ENCODE results near the gene GSDME. TPM values are rescaled to one million over a fixed set of nuclear protein-coding genes. Genes with fewer than 3 reads are reported as not detected.
"Not testable (repeated sequence)": the region's sequence is repeated elsewhere in the genome, so short reads cannot be mapped to it uniquely, and the experiment has no call there.

The GSDME gene
- total and polyA plus RNA-seq, 7 donors: 1.6 to 11.9 (median 7.1) TPM

DNA sequence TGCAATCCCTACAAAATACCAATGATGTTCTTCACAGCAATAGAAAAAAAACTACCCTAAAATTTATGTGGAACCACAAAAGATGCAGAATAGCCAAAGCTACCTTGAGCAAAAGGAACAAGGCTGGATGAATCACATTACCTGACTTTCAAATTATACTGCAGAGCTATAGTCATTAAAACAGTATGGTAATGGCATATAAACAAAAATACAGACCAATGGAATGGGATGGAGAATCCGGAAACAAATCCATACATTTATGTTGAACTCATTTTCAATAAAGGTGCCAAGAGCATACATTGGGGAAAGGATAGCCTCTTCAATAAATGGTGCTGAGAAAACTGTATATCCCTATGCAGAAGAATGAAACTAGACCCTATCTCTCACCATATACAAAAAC lies 18.7 kb downstream of the GSDME start:
- H3K4me1 ChIP-seq: peaks cover 0 to 21% (median 13%) of the 10 kb centered on the region in 4 donors
- WGBS, 2 donors: 96 to 100% methylated on average over 1 of the region's 1 CpG
- no peaks in the 10 kb centered on the region for H3K27me3 ChIP-seq
- no peak overlapping the region for H3K27ac ChIP-seq
- intact Hi-C loops (cut with DNase I): no loop called here
- H3K9me3 ChIP-seq: peaks cover 0 to 5% (median 4%) of the 10 kb centered on the region in 4 donors
- no peak overlapping the region for H3K4me3 ChIP-seq
- DNase-seq: no peak
- TF ChIP-seq, protein P1, sequence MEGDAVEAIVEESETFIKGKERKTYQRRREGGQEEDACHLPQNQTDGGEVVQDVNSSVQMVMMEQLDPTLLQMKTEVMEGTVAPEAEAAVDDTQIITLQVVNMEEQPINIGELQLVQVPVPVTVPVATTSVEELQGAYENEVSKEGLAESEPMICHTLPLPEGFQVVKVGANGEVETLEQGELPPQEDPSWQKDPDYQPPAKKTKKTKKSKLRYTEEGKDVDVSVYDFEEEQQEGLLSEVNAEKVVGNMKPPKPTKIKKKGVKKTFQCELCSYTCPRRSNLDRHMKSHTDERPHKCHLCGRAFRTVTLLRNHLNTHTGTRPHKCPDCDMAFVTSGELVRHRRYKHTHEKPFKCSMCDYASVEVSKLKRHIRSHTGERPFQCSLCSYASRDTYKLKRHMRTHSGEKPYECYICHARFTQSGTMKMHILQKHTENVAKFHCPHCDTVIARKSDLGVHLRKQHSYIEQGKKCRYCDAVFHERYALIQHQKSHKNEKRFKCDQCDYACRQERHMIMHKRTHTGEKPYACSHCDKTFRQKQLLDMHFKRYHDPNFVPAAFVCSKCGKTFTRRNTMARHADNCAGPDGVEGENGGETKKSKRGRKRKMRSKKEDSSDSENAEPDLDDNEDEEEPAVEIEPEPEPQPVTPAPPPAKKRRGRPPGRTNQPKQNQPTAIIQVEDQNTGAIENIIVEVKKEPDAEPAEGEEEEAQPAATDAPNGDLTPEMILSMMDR (IDR thresholded peaks at IDR 0.05): no peak
- TF ChIP-seq POLR2A (IDR thresholded peaks at IDR 0.05): no peak
- no peak for TF ChIP-seq EP300 (IDR thresholded peaks at IDR 0.05)
- no peak for TF ChIP-seq POLR2AphosphoS5 (IDR thresholded peaks at IDR 0.05)
- no peaks in the 10 kb centered on the region for H3K36me3 ChIP-seq

GRCh38 chr7:24737281-24737680 lies 20.0 kb downstream of the GSDME start:
- WGBS, 2 donors: 23 to 56% methylated on average over 1 of the region's 1 CpG
- DNase-seq: no peak
- Histone ChIP-seq H3K4me3 (no peak overlapping the region), H3K27me3 (no peaks in the 10 kb centered on the region), H3K27ac (no peak overlapping the region), H3K4me1 (peaks cover 0 to 25% (median 13%) of the 10 kb centered on the region in 4 donors), H3K36me3 (no peaks in the 10 kb centered on the region), H3K9me3 (peaks cover 0 to 5% (median 4%) of the 10 kb centered on the region in 4 donors)
- intact Hi-C loops (cut with DNase I): no loop called here
- TF ChIP-seq POLR2A (IDR thresholded peaks at IDR 0.05): no peak
- TF ChIP-seq, protein P1 (IDR thresholded peaks at IDR 0.05): no peak
- no peak for TF ChIP-seq EP300 (IDR thresholded peaks at IDR 0.05)
- TF ChIP-seq POLR2AphosphoS5 (IDR thresholded peaks at IDR 0.05): no peak

DNA sequence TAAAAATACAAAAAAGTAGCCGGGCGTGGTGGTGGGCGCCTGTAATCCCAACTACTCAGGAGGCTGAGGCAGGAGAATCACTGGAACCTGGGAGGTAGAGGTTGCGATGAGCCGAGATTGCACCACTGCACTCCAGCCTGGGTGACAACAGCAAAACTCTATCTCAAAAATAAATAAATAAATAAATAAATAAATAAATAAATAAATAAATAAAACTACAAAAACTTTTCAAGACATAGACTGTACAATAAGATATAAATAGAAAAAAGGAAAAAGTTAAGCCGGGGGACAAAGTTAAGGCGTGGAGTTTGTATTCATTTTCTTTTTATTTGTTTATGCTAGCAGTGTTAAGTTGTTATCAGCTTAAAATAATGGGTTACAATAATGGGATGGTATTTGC lies 21.7 kb downstream of the GSDME start:
- H3K27me3 ChIP-seq; H3K36me3 ChIP-seq; DNase-seq; intact Hi-C loops (cut with DNase I); H3K4me3 ChIP-seq; H3K9me3 ChIP-seq; H3K27ac ChIP-seq: not testable (repeated sequence)
- 95 to 96% methylated on average over 7 of the region's 7 CpGs for WGBS, 2 donors
- peaks cover 0 to 25% (median 13%) of the 10 kb centered on the region in 4 donors for H3K4me1 ChIP-seq

DNA sequence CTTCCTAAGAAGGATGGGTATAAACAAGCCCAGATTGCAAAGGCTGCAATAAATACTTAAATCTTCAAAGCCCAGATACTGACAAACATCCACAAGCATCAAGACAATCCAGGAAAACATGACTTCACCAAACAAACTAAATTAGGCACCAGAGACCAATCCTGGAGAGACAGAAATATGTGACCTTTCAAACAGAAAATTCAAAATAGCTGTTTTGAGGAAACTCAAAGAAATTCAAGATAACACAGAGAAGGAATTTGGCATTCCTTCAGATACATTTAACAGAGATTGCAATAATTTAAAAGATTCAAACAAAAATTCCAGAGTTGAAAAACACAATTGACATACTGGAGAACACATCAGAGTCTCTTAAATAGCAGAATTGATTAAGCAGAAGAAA lies 23.0 kb downstream of the GSDME start:
- H3K27ac ChIP-seq: no peak overlapping the region
- no peak for DNase-seq

DNA sequence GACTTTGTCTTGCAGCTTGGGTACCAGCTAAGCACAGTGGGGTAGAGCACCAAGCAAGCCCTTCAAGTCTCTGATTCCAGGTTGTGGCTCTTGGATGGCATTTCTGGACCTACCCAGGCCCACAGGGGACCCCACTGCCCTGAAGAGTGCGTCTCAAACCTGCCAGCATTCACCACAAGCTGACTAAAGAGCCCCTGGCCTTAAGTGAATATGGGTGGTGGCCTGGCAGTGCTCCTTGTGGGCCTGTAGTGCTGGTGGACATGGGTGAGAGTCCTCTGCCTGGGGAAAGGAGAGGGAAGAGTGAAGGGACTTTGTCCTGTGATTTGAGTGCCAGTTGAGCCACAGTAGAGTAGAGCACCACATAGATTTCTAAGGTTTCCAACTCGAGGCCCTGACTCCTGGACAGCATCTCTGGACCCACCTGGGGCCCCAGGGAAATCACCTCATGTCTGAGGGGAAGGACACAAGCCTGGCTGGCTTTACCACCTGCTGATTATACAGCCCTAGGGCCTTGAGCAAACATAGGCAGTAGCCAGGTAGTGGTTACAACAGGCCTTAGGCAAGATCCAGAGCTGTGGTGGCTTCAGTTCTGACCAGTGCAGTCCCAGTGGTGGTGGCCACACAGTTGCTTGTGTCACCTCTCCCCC lies 23.7 kb downstream of the GSDME start:
- no peak for DNase-seq
- intact Hi-C loops (cut with DNase I): no loop called here
- Histone ChIP-seq H3K27ac (no peak overlapping the region), H3K4me1 (peaks cover 0 to 29% (median 13%) of the 10 kb centered on the region in 4 donors), H3K4me3 (no peak overlapping the region), H3K27me3 (no peaks in the 10 kb centered on the region), H3K9me3 (peaks cover 0 to 2% (median 1%) of the 10 kb centered on the region in 4 donors), H3K36me3 (no peaks in the 10 kb centered on the region)
- TF ChIP-seq, protein P1 (IDR thresholded peaks at IDR 0.05): no peak
- TF ChIP-seq EP300 (IDR thresholded peaks at IDR 0.05): no peak
- TF ChIP-seq POLR2A (IDR thresholded peaks at IDR 0.05): no peak
- no peak for TF ChIP-seq POLR2AphosphoS5 (IDR thresholded peaks at IDR 0.05)
- 65 to 75% methylated on average over 2 of the region's 2 CpGs for WGBS, 2 donors

More for the DNA sequence above, 23.0 kb downstream of the GSDME start:
- no peak overlapping the region for H3K4me3 ChIP-seq
- peaks cover 0 to 25% (median 13%) of the 10 kb centered on the region in 4 donors for H3K4me1 ChIP-seq
- H3K36me3 ChIP-seq: no peaks in the 10 kb centered on the region
- H3K9me3 ChIP-seq: peaks cover 0 to 5% (median 4%) of the 10 kb centered on the region in 4 donors
- TF ChIP-seq POLR2A (IDR thresholded peaks at IDR 0.05): no peak
- no peak for TF ChIP-seq POLR2AphosphoS5 (IDR thresholded peaks at IDR 0.05)
- TF ChIP-seq, protein P1 (IDR thresholded peaks at IDR 0.05): no peak
- no peak for TF ChIP-seq EP300 (IDR thresholded peaks at IDR 0.05)
- no peaks in the 10 kb centered on the region for H3K27me3 ChIP-seq
- intact Hi-C loops (cut with DNase I): no loop called here
